KMS-11 (cell line): ENCODE data around the gene COL23A1.

Experiments
- H2AFZ ChIP-seq: fragments of 200-600 bp; sonication (generic); 2 replicates; pipeline ENCODE4 v1.6.1; 2016; ENCODE audit warnings: antibody characterized with exemption, mixed run types, low read depth
- H3K27ac ChIP-seq: fragments of 200-600 bp; sonication (generic); 2 replicates; pipeline ENCODE4 v1.6.1; 2016; ENCODE audit warnings: mild to moderate bottlenecking, mixed run types
- H3K27me3 ChIP-seq: fragments of 200-600 bp; sonication (generic); 2 replicates; pipeline ENCODE4 v1.6.1; 2017; ENCODE audit warnings: mild to moderate bottlenecking, low read depth, mixed run types, moderate library complexity; ENCODE audit not compliant: insufficient read depth
- H3K36me3 ChIP-seq: fragments of 200-600 bp; sonication (generic); 2 replicates; pipeline ENCODE4 v1.6.1; 2017; ENCODE audit warnings: mild to moderate bottlenecking, mixed run types; ENCODE audit not compliant: insufficient read depth
- H3K4me1 ChIP-seq: fragments of 200-600 bp; sonication (generic); 2 replicates; pipeline ENCODE4 v1.6.1; 2016; ENCODE audit warnings: mild to moderate bottlenecking, low read depth, mixed run types; ENCODE audit not compliant: poor library complexity, severe bottlenecking
- H3K4me2 ChIP-seq: fragments of 200-600 bp; sonication (generic); 2 replicates; pipeline ENCODE4 v1.7.0; 2016; ENCODE audit warnings: mild to moderate bottlenecking, mixed run types
- H3K4me3 ChIP-seq: fragments of 200-600 bp; sonication (generic); IDR thresholded peaks from 2 replicates; pipeline ENCODE4 v1.6.1; 2017; ENCODE audit warnings: low read depth, low read length, mixed read lengths; ENCODE audit not compliant: insufficient read depth
- H3K79me2 ChIP-seq: fragments of 200-600 bp; sonication (generic); 2 replicates; pipeline ENCODE4 v1.6.1; 2016; ENCODE audit warnings: low read depth, mixed run types; ENCODE audit not compliant: insufficient read depth
- H3K9ac ChIP-seq: fragments of 200-600 bp; sonication (generic); 2 replicates; pipeline ENCODE4 v1.6.1; 2016; ENCODE audit warnings: mild to moderate bottlenecking, mixed run types
- H4K20me1 ChIP-seq: fragments of 200-600 bp; sonication (generic); 2 replicates; pipeline ENCODE4 v1.6.1; 2016; ENCODE audit warnings: mild to moderate bottlenecking, mixed run types; ENCODE audit not compliant: insufficient read depth
- CTCF ChIP-seq: fragments of 200-600 bp; sonication (generic); conservative IDR thresholded peaks from 2 replicates; pipeline ENCODE4 v1.6.1; 2017; ENCODE audit warnings: low read depth, mild to moderate bottlenecking, antibody characterized with exemption, low read length, moderate library complexity, mixed read lengths

The COL23A1 gene

GRCh38 chr5:178548746-178549145 lies 41.4 kb downstream of the COL23A1 start:
- Histone ChIP-seq H3K27me3 (no peaks in the 10 kb centered on the region; the same call in 1 of the 2 replicates), H3K4me3 (no peak overlapping the region), H3K36me3 (no peaks in the 10 kb centered on the region), H3K79me2 (no peaks in the 10 kb centered on the region), H4K20me1 (no peaks in the 10 kb centered on the region), H3K4me1 (no peaks in the 10 kb centered on the region), H2AFZ (no peak overlapping the region), H3K4me2 (no peak overlapping the region), H3K9ac (no peak overlapping the region), H3K27ac (no peak overlapping the region)
- no peak for TF ChIP-seq CTCF

DNA sequence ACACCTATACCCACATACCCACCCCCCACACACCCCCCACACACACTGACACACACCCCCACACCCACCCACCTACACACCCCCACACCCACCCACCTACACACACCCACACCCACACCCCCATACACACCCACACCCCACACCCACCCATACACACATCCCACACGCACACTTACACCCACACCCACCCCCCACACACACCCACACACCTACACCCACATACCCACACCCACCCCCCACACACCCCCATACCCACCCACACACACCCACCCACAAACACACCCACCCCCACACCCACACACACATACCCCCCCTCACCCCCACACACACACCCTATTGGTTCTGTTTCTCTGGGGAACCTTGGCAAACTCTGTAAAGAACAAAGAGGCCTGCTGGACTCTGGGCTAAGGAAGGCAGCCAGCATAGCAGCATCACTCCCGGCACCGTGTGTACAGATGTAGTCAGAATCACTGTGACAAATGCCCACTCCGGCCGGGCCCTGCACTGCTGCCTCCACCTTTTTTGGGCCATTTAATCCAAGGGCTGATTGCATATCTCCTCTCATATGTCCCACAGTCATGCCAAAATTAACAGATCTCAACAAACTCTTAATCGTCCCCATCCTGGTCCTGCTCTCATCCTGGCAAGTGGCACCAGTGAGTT lies 42.3 kb downstream of the COL23A1 start:
- H3K27me3 ChIP-seq, result no peaks in the 10 kb centered on the region; the same call in 1 of the 2 replicates
- TF ChIP-seq CTCF, result no peak
- no peaks in the 10 kb centered on the region for H3K36me3 ChIP-seq
- H4K20me1 ChIP-seq, result no peaks in the 10 kb centered on the region
- H3K4me2 ChIP-seq, result no peak overlapping the region
- H3K9ac ChIP-seq, result no peak overlapping the region
- H3K79me2 ChIP-seq, result no peaks in the 10 kb centered on the region
- no peak overlapping the region for H3K4me3 ChIP-seq
- H3K4me1 ChIP-seq, result no peaks in the 10 kb centered on the region
- H3K27ac ChIP-seq, result no peak overlapping the region
- H2AFZ ChIP-seq, result no peak overlapping the region

DNA sequence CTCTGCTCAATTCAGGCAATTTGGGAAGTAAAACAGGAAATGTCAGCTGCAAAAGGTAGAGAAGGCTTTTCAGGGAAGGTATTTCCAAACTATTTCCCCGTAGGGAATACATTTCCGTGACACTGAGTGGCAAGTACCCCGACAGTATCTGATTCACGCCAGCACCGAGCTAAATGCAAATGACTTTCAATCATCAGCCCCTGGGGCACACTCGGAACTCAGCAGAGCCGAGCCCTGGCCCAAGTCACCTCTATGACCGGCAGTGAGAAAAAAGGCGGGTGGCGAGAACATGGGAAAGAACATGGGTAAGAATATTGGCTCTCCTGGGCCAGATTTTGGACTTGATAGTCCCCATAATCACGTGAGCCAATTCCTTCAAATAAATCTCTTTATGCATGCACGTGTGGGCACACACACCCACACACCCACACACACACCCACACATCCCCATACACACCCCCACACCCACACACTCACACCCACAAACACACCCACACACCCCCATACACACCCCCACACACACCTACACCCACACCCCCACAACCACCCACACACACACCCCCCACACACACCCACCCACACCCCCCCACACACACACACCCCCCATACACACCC lies 43.0 kb downstream of the COL23A1 start:
- Histone ChIP-seq H4K20me1 (no peaks in the 10 kb centered on the region), H3K9ac (no peak overlapping the region), H3K27me3 (peaks cover 3% of the 10 kb centered on the region; the same call in 1 of the 2 replicates), H3K4me1 (no peaks in the 10 kb centered on the region), H3K27ac (no peak overlapping the region), H3K4me2 (no peak overlapping the region), H3K36me3 (no peaks in the 10 kb centered on the region), H2AFZ (no peak overlapping the region), H3K79me2 (no peaks in the 10 kb centered on the region), H3K4me3 (no peak overlapping the region)
- TF ChIP-seq CTCF, result no peak

DNA sequence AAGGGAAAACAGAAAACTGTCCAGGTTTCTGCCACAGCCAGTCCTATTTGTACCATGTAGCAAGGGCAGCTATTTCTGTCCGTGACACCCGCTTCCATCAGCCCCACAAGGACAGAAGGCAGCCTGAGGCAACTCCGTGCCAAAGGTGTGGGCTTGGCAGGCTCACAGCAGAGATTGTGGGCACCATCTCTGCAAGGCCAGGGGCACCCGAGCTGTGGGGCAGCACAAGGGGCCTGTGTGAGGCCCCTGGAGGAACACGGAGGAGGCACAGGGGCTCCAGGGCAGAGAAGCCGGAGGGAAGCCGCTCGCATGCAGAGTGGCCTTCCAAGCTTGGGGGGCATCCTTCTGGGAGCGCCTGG lies 43.5 kb downstream of the COL23A1 start:
- H3K4me3 ChIP-seq, result no peak overlapping the region
- peaks cover 4% of the 10 kb centered on the region; the same call in 1 of the 2 replicates for H3K27me3 ChIP-seq
- H3K4me1 ChIP-seq, result no peaks in the 10 kb centered on the region
- H3K4me2 ChIP-seq, result no peak overlapping the region
- no peak overlapping the region for H2AFZ ChIP-seq
- H4K20me1 ChIP-seq, result no peaks in the 10 kb centered on the region
- H3K27ac ChIP-seq, result no peak overlapping the region
- H3K36me3 ChIP-seq, result no peaks in the 10 kb centered on the region
- no peak overlapping the region for H3K9ac ChIP-seq
- TF ChIP-seq CTCF, result no peak
- no peaks in the 10 kb centered on the region for H3K79me2 ChIP-seq
